ENCODE data around the gene LRRC8D. TPM values are rescaled to one million over a fixed set of nuclear protein-coding genes. Genes with fewer than 3 reads are reported as not detected.

The LRRC8D gene
- total and polyA plus RNA-seq, 9 donors = 5.0 to 14.1 (median 8.8) TPM

GRCh38 chr1:89903550-89903949, 82.7 kb downstream of the LRRC8D start:
- Histone ChIP-seq H3K4me1 (ENCODE audit: insufficient read depth) (peaks cover 4% of the 10 kb centered on the region), H3K27ac (no peak overlapping the region), H3K27me3 (no peaks in the 10 kb centered on the region), H3K9me3 (no peaks in the 10 kb centered on the region), H3K36me3 (no peaks in the 10 kb centered on the region), H3K4me3 (no peak overlapping the region)
- TF ChIP-seq CTCF (IDR thresholded peaks at IDR 0.05) (no peak), POLR2A (IDR thresholded peaks at IDR 0.05) (no peak), EP300 (IDR thresholded peaks at IDR 0.05) (no peak)
- WGBS, 3 donors = 64 to 75% (median 74%) methylated on average over 1 of the region's 1 CpG
- no peak for DNase-seq
- intact Hi-C loops (cut with DNase I) = no loop called here

- intact Hi-C loops (cut with DNase I) = no loop called here
- peaks cover 6% of the 10 kb centered on the region for H3K4me1 ChIP-seq (ENCODE audit: insufficient read depth)
- H3K27ac ChIP-seq = no peak overlapping the region
- no peaks in the 10 kb centered on the region for H3K9me3 ChIP-seq
- H3K27me3 ChIP-seq = no peaks in the 10 kb centered on the region
- TF ChIP-seq CTCF (IDR thresholded peaks at IDR 0.05) (no peak), EP300 (IDR thresholded peaks at IDR 0.05) (no peak), POLR2A (IDR thresholded peaks at IDR 0.05) (no peak)
- no peak for DNase-seq
- H3K4me3 ChIP-seq = no peak overlapping the region
- 59 to 70% (median 66%) methylated on average over 6 of the region's 6 CpGs for WGBS, 3 donors
- H3K36me3 ChIP-seq = no peaks in the 10 kb centered on the region
These were observed 83.6 kb downstream of the LRRC8D start for GRCh38 chr1:89904219-89904980.

GRCh38 chr1:89905395-89906058, 84.7 kb downstream of the LRRC8D start:
- WGBS, 3 donors = 92 to 95% (median 93%) methylated on average over 5 of the region's 5 CpGs

GRCh38 chr1:89906088-89906487, 85.3 kb downstream of the LRRC8D start:
- WGBS, 3 donors = 93 to 98% (median 94%) methylated on average over 5 of the region's 5 CpGs
- intact Hi-C loops (cut with DNase I) = no loop called here
- TF ChIP-seq EP300 (IDR thresholded peaks at IDR 0.05) (no peak), CTCF (IDR thresholded peaks at IDR 0.05) (no peak), POLR2A (IDR thresholded peaks at IDR 0.05) (no peak)

More at GRCh38 chr1:89905395-89906058, 84.7 kb downstream of the LRRC8D start:
- H3K4me3 ChIP-seq = no peak overlapping the region
- H3K27me3 ChIP-seq = no peaks in the 10 kb centered on the region
- H3K36me3 ChIP-seq = no peaks in the 10 kb centered on the region
- peaks cover 6% of the 10 kb centered on the region for H3K4me1 ChIP-seq (ENCODE audit: insufficient read depth)
- H3K27ac ChIP-seq = no peak overlapping the region
- H3K9me3 ChIP-seq = no peaks in the 10 kb centered on the region
- intact Hi-C loops (cut with DNase I) = no loop called here
- no peak for DNase-seq
- TF ChIP-seq POLR2A (IDR thresholded peaks at IDR 0.05) = no peak
- TF ChIP-seq EP300 (IDR thresholded peaks at IDR 0.05) = no peak
- no peak for TF ChIP-seq CTCF (IDR thresholded peaks at IDR 0.05)

More at GRCh38 chr1:89906088-89906487, 85.3 kb downstream of the LRRC8D start:
- H3K9me3 ChIP-seq = no peaks in the 10 kb centered on the region
- DNase-seq = no peak
- no peaks in the 10 kb centered on the region for H3K36me3 ChIP-seq
- H3K4me3 ChIP-seq = no peak overlapping the region
- no peak overlapping the region for H3K27ac ChIP-seq
- no peaks in the 10 kb centered on the region for H3K27me3 ChIP-seq
- peaks cover 6% of the 10 kb centered on the region for H3K4me1 ChIP-seq (ENCODE audit: insufficient read depth)

Measured in ovary (tissue), 9 donors.